Gastroesophageal sphincter (tissue), 3 donors: ENCODE measurements around the gene ZNF567.

Experiments used
- CTCF ChIP-seq, 4 experiments: fragments of 200-600 bp in 2 of 4; fragments of 450-650 bp in 2 of 4; sonication (generic) in 1 of 4; IDR thresholded peaks; one replicate each; pipeline ENCODE4 v1.5.1; 2017 to 2019; ENCODE audit warnings: antibody characterized with exemption in 4 of 4, mild to moderate bottlenecking in 2 of 4, moderate library complexity in 2 of 4
- EP300 ChIP-seq: sonication (generic); formaldehyde crosslinking; IDR thresholded peaks from one replicate; pipeline ENCODE4 v1.6.1; 2017; ENCODE audit warnings: antibody characterized with exemption, mild to moderate bottlenecking
- POLR2A ChIP-seq, 2 donors: fragments of 450-650 bp; IDR thresholded peaks; one replicate each; pipeline ENCODE4 v1.6.1; 2017; ENCODE audit warnings: antibody characterized with exemption in 2 of 2, mild to moderate bottlenecking in 2 of 2, moderate library complexity in 1 of 2
- POLR2AphosphoS5 ChIP-seq: sonication (generic); formaldehyde crosslinking; IDR thresholded peaks from one replicate; pipeline ENCODE4 v1.6.1; 2017; ENCODE audit warnings: antibody characterized with exemption

- no peak for TF ChIP-seq POLR2AphosphoS5
- TF ChIP-seq POLR2A (IDR thresholded peaks at IDR 0.05), result no peak
- TF ChIP-seq CTCF (IDR thresholded peaks at IDR 0.05), result no peak
- TF ChIP-seq EP300, result no peak
Measured at GRCh38 chr19:36719687-36720556, 32.5 kb downstream of the ZNF567 start.
